Stimulated activated naive CD4-positive, alpha-beta T cell treated with Interleukin-2 at 50 U/mL for 16 hours (primary cell): Measurements from ENCODE around the gene LPIN1.
"Not testable (repeated sequence)": the region's sequence is repeated elsewhere in the genome, so short reads cannot be mapped to it uniquely, and the experiment has no call there.

Source experiments
- DNase-seq: peaks from one replicate; lab custom pipeline; 2025; lab: John Stamatoyannopoulos, UW

The LPIN1 gene

DNA sequence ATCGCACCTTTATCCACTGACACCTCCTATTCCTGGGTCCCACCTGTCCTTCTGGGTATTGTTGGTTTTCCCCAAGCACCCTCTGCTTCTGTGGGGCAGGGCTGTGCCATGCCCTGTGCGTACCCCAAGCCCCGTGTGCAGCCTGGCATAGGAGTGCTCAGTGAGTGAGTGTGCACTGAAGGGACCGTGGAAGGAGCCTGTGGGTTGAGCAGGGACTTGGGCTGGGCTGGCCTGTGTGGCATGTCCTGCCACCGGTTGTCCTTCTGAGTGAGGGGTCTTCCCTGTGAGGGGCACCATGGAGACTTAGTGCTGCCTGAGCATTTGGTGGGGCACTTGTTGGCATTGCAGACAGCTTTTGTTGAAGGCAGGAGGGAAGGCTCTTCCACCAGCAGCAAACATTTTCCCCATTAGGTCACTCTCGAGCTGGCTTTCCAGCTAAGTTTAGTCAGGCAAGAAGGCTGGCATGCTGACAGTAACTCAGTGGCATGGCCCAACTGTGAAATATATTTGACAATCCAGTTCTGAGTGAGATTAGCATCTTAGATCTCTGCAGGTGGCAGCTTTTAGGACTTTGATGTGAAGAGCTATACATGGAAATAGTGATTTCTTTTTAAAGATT is 64.7 kb downstream of the LPIN1 start:
- no peak for DNase-seq

DNA sequence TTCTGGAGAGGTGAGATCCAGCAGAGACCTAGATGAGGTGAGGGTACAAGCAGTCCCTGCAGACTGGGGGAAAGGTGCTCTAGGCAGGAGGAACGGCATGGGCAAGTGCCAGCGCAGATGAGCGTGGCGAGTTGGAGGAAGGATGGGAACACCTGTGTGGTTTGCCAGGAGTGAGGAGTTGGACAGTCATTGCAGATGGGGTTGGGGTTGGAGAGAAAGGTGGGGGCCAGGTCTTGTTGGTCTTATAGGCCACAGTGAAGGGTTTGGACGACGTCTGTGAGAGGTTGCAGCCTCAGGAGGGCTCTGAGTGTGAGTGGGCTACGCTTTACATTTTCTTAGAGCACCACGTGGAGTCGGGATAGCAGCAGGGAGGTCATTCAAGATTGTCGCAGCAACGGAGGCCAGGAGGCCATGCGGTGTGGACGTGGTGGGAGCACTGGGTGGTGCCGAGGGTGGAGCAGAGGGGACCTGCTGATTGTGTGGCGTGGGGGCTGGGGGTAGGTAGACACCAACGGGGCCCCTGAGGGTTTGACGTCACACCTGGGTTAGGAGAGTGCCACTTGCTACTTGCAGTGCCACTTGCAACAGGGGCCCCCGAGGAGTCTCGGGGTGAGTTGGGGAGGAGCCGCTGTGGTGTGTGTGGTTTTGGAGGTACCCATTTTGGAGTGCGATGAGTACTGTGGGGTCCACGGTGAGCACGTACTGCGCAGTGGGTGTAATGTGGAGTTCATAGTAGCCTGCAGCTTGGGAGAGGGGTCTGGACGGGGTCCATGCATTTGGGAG is 66.2 kb downstream of the LPIN1 start:
- DNase-seq: no peak

DNA sequence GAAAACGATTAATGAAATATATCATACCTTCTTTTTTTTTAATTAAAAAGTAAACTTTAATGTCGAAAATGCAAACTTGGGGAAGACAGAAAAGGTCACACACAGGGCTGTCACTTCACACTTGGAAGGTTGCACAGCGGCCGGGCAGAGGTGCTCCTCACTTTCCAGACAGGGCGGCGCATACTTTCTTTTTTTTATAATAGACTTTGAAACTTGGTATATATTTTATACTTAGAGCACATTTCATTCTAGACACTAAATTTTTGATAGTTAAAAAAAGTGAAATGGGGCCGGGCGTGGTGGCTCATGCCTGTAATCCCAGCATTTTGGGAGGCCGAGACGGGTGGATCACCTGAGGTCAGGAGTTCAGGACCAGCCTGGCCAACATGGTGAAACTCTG is 66.9 kb downstream of the LPIN1 start:
- not testable (repeated sequence) for DNase-seq

DNA sequence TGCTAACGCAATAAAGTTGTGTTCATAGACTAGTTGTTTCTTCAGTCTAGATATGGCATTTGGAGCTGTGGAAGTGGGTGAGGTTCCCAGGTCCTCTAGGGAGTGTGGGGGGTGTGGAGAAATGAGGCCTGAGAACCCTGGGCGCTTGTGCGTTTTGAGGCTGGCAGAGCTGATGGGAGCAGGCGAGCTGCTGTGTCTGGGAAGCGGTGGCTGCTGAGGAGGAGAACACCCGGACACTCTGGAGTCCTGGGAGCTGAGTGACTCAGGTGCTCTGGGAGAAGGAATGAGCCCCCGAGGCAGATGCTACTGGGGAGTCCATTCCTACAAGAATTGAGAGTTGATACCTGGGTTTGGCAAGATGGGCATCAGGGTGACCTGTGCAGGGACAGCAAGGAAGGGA is 67.5 kb downstream of the LPIN1 start:
- no peak for DNase-seq

DNA sequence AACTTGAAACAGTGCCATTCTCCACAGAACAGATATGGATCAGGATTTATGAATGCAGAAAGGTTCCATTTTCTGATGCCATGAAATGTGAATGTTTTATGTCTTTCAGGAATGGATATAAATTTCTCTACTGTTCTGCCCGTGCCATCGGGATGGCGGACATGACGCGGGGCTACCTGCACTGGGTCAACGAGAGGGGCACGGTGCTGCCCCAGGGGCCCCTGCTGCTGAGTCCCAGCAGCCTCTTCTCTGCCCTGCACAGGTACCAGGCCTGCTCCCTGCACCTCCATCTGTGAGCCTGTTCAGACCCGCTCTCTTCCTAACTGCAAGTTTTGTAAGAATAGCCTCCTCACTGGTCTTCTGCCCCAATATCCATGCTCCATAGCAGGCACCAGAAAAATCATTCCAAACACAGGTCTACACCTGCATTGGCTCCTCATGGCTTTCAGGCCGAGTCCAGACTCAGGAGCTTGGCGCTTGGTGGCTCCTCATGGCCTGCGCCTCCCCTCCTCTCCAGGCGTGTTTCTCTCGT is 68.6 kb downstream of the LPIN1 start:
- no peak for DNase-seq

DNA sequence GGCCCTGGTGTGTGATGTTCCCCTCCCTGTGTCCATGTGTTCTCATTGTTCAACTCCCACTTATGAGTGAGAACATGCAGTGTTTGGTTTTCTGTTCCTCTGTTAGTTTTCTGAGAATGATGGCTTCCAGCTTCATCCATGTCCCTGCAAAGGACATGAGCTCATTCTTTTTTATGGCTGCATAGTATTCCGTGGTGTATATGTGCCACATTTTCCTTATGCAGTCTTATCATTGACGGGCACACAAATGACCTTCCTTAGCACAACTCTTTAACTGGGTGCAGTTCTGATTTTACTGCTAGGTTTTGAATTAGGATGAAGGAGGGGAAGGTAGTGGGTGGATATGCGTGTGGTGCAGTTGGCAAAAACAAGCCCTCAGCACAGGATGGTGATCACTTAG is 70.5 kb downstream of the LPIN1 start:
- not testable (repeated sequence) for DNase-seq

DNA sequence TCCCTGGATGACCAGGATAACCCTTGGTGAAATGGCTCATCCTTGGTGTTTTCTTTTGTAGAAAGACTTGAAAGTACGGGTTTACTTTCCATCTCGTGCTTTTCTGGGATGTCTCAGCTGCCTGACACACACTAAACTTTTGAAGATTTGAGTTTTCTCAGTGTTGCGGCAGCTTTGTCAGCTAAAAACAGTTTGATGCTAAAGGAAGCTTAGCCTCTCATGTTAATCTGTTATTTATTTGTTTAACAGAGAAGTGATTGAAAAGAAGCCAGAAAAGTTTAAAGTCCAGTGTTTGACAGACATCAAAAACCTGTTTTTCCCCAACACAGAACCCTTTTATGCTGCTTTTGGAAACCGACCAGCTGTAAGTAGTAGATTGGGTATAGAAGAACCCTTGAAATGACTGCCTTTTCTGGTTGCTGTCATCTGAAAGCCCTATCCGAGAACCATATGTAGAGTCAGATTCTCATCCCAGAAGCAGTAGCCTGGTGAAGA is 72.8 kb downstream of the LPIN1 start:
- no peak for DNase-seq

DNA sequence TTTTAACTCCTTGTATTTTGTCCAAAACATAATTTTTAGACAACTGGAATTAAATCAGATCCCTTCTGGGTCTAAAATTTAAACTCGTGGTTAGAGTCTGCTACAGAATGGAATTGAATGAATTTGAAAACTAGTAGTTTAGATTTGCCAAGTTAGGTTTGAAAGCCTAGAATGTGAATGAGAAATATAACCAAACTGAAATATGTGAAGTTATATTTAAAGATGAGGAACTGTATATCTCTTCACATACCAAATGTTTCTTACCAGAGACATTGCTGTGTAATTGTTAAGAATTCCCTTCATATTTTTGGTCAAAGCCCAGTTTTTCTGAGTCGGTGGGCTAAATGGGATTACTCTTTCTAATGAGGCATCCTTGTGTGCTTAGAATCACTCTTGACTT is 74.2 kb downstream of the LPIN1 start:
- no peak for DNase-seq

DNA sequence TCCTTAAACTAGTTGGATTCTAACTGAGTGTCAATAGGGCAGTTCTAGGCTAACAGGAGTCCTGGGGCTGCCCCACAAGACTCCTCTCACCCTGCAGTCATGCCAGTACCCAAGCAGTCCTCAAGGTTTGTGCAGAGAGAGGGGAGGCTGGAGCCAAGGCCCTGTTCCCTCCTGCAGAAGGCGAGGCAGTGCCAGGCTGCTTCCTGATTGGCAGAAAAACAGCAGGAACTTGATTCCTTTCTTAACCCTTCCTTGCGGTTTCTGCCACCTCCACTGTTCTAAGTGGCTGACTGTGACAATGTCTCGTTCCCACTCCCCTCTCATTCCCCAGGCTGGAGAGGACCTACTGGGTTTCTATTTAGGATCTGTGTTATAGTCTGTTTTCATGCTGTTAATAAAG is 75.3 kb downstream of the LPIN1 start:
- no peak for DNase-seq

DNA sequence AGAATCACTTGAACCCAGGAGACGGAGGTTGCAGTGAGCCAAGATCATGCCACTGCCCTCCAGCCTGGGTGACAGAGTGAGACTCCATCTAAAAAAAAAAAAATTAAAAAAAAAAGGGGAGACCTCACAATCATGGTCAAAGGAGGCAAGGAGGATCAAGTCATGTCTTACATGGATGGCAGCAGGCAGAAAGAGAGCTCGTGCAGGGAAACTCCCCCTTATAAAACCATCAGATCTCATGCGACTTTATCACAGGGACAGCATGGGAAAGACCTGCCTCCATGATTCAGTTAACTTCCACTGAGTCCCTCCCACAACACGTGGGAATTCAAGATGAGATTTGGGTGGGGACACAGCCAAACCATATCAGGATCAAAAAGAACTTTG is 75.9 kb downstream of the LPIN1 start:
- not testable (repeated sequence) for DNase-seq

DNA sequence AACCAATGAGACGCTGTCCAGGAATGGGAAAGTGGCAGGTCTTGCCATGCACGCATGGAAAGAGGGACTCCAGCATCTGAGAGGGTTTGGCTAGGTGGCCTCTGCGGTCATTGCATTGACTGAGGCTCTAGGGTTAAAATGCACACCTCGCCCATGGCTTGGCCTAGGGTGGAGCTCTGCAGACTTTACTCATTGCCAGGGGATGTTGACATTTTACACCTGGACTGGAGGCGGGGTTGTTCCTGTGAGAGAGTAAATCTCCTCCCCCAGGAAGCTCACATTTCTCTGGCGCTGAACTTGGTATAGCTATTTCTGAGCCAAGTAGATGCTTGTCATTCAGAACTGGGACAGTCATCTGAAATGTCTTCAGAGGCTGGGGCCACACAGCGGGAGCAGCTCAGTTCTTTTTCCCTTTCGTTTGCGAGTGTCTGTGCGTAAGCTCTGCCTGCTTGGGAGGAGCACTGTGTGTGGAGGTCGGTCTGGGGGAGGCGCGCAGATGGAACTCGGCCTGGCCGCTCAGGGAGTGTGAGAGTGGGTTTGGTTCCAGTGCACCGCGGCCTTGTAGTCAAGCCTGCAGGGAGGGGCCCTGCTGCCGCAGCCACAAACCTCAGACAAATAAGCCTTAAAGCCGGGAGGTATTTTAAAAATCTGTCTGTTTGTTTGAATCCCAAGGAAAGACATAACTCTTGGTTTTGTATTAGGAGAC is 76.5 kb downstream of the LPIN1 start:
- DNase-seq: no peak

DNA sequence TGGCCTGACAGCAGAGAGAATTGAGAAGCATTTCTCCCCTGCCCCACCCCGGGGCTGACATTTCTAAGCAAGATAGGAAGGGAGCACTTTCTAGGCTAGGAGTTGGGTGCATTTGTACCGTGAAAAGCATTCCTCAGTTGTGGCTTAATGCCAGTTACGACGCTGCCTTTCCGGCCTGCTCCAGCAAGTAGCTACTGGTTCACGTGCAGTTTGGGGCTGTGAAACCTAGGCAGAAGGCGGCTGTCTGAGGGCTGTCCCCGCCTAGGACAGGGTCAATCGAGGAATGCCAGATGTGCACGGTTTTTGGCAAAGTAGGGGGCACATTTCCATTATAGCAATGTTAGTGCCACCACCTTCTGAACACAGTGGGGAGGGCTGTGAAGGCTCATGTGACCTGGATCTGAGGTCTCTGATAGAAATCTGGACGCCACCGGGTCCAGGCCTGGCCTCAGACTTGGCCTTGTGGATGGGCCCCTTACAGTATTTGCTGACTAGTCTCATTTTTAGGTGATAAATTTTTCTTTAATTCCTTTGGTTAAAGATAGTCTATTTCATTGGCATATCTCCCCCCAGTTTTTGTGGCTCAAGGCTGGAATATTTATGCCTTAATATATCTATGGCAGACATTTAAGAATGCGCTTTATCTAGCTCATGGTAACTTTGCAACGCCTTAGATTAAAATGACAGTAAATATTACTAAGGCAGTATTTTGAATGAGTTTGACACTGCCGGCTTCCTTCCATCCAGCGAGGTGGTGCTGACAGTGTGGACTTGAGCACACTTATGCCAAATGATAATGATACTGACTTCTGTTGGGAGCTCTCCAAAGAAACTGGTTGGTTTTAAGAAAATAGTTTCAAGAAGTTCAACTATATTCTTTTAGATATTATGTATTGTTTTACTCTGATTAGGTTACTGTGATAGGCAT is 78.7 kb downstream of the LPIN1 start:
- no peak for DNase-seq

DNA sequence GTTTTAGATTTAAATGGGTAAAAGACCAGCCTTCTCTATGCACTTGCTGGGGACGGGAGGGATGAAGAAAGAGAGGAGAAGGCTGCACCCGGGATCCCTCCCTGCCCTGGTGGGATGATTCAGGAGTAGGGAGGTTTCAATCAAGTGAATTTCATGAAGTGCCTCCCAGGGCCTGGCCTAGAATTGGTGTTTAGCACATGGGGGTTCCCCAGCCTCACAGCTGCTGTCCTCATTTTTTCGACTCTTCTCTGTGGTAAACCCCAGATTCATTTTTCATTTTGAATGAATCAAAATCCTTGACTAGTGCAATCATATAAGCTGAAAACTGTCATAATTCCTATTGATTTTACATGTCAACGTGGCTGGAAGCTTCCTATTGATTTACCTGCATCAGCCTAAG is 81.1 kb downstream of the LPIN1 start:
- peak; percentile 18 for DNase-seq

DNA sequence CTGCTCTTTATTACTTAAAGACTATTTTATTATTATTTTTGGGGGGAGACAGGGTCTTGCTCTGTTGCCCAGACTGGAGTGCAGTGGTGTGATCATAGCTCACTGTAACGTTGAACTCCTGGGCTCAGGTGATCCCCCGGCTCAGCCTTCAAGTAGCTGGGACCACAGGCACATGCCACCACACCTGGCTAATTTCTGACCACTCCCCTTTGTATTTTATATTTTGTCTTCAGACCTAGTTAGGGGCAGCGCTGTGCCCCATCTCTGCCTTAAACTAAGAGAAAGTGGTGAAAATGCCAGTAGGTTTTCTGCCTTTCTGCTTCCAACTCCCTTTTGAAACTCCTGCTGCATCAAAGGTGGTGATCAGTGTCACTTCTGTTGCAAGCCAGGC is 82.5 kb downstream of the LPIN1 start:
- DNase-seq: no peak

DNA sequence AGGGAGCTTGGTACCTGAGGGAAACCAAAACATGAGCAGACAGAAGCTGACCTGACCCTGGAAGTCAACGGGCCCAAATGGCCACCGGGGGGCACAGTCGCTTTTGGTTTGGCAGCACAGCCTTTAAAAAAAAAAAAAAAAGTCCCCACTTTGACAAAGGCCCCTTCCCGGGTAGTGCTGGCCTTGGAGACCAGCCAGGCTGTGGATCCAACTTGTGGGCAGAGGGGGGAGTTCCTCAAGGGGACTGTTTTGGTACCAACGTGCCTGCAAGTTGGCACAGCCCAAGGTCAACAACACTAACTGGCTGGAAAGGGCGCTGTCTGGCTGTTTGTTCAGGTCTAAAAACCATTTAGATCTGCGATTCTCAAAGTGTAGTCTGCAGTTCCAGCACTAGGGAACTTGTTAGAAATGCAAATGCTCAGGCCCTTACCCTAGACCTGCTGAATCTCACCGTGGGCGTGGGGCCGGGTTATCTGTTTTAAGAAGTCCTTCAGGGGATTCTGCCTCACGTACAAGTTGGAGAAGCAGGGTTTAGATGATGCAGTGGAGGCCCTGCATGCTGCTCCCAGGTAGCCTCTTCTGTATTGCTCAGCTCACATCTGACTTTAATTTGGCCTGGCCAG is 83.0 kb downstream of the LPIN1 start:
- peak; percentile 54 for DNase-seq

DNA sequence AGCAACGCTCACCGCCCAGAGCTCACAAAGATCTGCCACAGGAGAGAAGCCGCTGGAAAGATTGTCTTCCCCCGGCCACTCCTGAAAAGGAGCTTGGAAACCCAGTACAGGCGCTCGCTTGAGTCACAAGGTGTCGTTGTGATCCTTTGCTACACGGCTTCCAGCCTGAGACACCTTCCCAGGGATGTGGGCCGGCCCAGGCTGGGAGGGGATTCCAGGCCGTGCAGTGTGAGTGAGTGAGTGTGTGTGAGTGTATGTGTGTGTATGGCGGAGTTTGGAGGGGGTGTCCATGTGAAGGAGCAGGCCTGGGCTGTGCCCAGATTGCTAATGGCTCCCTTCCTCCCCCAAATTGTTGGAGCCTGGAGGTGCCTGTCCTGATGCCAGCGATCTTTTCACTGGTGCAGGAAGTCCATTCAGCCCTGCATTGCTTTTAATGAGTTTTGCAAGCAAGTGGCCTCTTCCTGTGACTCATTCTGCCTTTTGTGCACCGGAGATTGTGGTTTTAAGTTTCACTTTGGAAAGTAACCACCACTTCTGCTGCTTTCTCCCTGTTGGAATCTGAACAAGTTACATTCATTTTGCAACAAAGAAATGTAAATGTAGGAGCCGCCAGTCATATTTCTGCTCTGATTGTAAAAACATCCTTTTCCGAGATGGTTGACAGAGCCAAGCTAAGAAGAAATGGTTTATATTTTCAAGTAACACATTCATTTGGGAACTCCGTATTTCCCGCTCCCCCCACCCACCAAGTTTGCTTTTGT is 83.7 kb downstream of the LPIN1 start:
- DNase-seq: peak; percentile 46

DNA sequence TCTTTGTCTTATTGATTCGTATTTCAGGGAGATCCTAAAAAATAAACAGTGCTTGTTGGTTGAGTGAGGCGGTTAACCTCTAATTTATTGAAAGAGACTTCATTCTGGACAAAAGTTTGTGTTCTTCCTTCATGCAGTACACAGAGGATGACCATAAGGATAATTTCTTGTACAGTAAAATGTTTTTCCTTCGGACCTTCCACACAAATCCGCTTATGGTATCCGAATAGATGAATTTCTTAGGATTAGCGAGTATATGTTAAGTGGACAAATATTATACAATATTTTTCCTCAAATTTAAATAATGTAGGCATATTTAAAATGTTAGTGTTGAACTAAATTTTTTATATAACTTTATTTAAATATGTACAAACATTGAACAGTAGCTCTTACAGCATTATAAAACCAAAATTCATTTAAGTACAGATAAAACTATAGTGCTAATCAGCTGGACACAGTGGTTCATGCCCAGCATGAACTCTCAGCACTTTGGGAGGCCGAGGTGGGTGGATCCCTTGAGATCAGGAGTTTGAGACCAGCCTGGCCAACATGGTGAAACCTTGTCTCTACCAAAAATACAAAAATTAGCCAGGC is 84.4 kb downstream of the LPIN1 start:
- no peak for DNase-seq

DNA sequence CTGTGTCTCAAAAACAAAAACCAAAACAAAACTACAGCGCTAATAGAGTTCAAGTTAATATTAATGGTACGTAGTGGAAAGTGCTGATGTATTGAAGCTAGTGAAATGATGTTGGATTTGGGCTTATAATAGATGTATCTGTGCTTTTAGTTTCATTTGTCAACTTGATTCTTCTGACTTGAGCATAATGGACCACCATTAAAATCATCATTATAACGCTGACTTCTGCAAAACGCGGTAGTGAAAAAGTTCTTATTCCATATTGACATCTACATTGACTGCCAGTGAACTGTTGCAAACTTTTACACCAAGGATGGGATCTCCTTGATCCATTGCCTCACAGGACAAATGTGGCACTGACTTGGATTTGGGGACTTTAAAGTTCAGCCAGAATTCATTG is 85.0 kb downstream of the LPIN1 start:
- no peak for DNase-seq

DNA sequence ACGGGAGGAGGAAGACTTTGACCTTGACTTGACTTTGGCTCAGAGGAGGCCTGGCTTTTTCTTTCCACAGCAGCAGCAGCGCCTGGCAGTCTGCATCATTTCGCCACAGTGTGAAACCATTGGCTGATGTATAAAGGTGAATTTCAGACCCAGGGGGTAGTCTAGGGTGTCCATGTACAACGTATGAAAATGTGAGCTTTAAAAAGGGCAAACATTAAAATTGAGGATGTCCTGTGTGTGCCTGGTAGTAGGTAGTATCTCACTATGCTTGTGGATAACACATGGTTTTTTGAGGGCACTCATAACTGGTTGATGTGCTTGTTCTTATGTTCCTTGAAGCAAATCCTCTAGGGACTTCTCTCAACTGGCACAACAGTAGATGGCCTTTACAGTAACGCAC is 86.1 kb downstream of the LPIN1 start:
- no peak for DNase-seq

DNA sequence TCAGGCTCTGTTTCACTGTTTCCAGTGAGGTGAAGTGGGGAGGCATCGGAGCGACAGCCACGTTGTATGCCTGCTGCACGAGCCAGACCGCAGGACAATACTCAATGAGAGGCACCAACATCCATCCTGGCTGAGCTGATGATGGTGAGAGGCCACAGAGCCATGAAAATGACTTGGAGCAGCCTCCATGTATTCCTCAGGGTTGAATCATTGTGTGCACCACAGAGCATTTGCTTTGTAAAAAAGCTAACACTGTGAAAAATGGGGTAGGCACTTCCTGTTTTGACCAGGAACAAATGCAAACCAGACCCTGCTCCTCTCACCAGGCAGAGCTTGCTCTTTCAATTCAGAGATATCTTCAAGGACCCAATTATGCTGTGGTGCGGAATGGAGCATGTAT is 87.2 kb downstream of the LPIN1 start:
- no peak for DNase-seq
